Nephron progenitor cell (in vitro differentiated cells): Measurements from ENCODE around the gene BAHCC1.

Experiments
- DNase-seq: peaks from one replicate; pipeline ENCODE4 v3.0.0; 2021
- H3K27ac Mint-ChIP-seq: 2 replicates; pipeline ENCODE4 v1.8.0; 2021; ENCODE audit warnings: mild to moderate bottlenecking, moderate library complexity, mixed read lengths
- H3K27me3 Mint-ChIP-seq: 2 replicates; pipeline ENCODE4 v1.8.0; 2021; ENCODE audit warnings: mild to moderate bottlenecking, low read depth, mixed read lengths; ENCODE audit not compliant: poor library complexity
- H3K36me3 Mint-ChIP-seq: 2 replicates; pipeline ENCODE4 v1.8.0; 2021; ENCODE audit warnings: low read depth, mixed read lengths
- H3K4me1 Mint-ChIP-seq: 2 replicates; pipeline ENCODE4 v1.8.0; 2021; ENCODE audit warnings: mixed read lengths
- H3K4me3 Mint-ChIP-seq: 2 replicates; pipeline ENCODE4 v1.8.0; 2021; ENCODE audit warnings: mild to moderate bottlenecking, moderate library complexity, mixed read lengths
- H3K9me3 Mint-ChIP-seq: 2 replicates; pipeline ENCODE4 v1.8.0; 2021; ENCODE audit warnings: mild to moderate bottlenecking, moderate library complexity, mixed read lengths
- CTCF ChIP-seq: fragments of 200-600 bp; sonication (generic); IDR thresholded peaks from 2 replicates; pipeline ENCODE4 v1.5.0; 2021; ENCODE audit warnings: antibody characterized with exemption

BAHCC1 gene

GRCh38 chr17:81402530-81402941 is 7.3 kb downstream of the BAHCC1 start:
- H3K27ac Mint-ChIP-seq, result peak overlapping the region; percentile 93
- peaks cover 82% of the 10 kb centered on the region for H3K4me1 Mint-ChIP-seq

GRCh38 chr17:81402981-81403467 is 7.8 kb downstream of the BAHCC1 start:
- Mint-ChIP-seq H3K9me3 (no peaks in the 10 kb centered on the region), H3K36me3 (peaks cover 7% of the 10 kb centered on the region), H3K4me1 (peaks cover 84% of the 10 kb centered on the region), H3K4me3 (peak overlapping the region; percentile 93), H3K27me3 (peaks cover 13% of the 10 kb centered on the region), H3K27ac (peak overlapping the region; percentile 93)
- no peak for DNase-seq
- no peak for TF ChIP-seq CTCF

More at GRCh38 chr17:81402530-81402941, 7.3 kb downstream of the BAHCC1 start:
- no peaks in the 10 kb centered on the region for H3K9me3 Mint-ChIP-seq
- no peak for DNase-seq
- peaks cover 13% of the 10 kb centered on the region for H3K27me3 Mint-ChIP-seq
- peaks cover 7% of the 10 kb centered on the region for H3K36me3 Mint-ChIP-seq
- TF ChIP-seq CTCF, result no peak
- H3K4me3 Mint-ChIP-seq, result peak overlapping the region; percentile 93

GRCh38 chr17:81403671-81404534 is 8.6 kb downstream of the BAHCC1 start:
- peak overlapping the region; percentile 93 for H3K4me3 Mint-ChIP-seq
- peaks cover 10% of the 10 kb centered on the region for H3K27me3 Mint-ChIP-seq
- H3K9me3 Mint-ChIP-seq, result no peaks in the 10 kb centered on the region
- peaks cover 89% of the 10 kb centered on the region for H3K4me1 Mint-ChIP-seq
- DNase-seq, result no peak
- H3K36me3 Mint-ChIP-seq, result peaks cover 7% of the 10 kb centered on the region
- peak overlapping the region; percentile 96 for H3K27ac Mint-ChIP-seq
- no peak for TF ChIP-seq CTCF

DNA sequence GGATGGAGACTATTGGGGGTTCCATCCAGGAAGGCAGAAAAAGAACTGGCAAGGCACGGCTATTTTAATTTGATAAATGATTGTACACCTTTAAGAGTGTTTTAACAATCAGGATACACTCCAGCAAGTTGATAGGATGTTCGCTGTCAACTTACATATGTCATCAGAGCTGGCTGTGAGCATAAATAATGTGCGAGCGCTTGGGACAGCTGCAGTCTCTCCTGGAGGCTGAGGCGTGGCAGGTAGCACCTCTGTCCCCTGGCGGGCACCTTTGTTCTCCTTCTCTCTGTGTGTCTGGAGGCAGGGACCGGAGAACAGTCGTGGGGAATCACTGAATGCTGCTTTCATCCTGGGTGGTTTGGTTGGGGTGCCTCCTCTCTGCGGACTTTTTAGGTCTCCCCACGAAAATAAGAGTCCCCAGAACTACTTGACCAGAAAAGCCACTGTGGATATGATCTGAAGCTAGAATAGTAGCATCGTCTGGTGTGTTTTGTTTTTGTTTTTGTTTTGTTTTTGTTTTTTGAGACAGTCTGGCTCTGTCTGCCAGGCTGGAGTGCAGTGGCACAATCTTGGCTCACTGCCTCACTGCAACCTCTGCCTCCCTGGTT is 9.4 kb downstream of the BAHCC1 start:
- Mint-ChIP-seq H3K27me3 (peaks cover 9% of the 10 kb centered on the region), H3K36me3 (peaks cover 7% of the 10 kb centered on the region), H3K27ac (peak overlapping the region; percentile 96), H3K9me3 (no peaks in the 10 kb centered on the region), H3K4me1 (peaks cover 95% of the 10 kb centered on the region), H3K4me3 (peak overlapping the region; percentile 93)
- DNase-seq, result no peak
- no peak for TF ChIP-seq CTCF

DNA sequence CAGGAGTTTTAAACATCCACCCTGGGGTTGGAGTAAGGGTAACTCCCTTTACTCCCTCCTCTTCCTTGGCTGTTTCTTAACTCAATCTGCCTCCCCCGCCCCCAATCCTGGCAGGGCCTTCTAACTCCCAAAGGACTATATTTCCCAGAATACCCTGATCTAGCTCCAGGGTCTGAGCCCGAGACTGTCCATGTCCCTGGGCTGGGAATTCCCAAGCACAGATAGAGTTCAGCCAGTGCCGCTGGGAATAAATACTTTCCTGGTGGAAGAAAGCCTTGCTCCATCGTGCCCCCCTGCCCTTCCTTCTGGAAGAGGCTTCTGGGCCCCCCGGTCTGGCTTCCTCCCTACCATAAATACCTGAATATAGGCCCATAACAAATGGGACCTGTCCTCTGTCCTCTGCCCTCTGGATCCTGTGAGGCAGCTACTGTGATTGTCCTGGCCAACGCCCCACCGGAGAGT is 10.2 kb downstream of the BAHCC1 start:
- no peaks in the 10 kb centered on the region for H3K9me3 Mint-ChIP-seq
- TF ChIP-seq CTCF, result no peak
- no peak for DNase-seq
- H3K36me3 Mint-ChIP-seq, result peaks cover 7% of the 10 kb centered on the region
- H3K27me3 Mint-ChIP-seq, result peaks cover 9% of the 10 kb centered on the region
- H3K4me3 Mint-ChIP-seq, result peak overlapping the region; percentile 93
- H3K27ac Mint-ChIP-seq, result peak overlapping the region; percentile 96
- peaks cover 94% of the 10 kb centered on the region for H3K4me1 Mint-ChIP-seq
